ENCODE measurements around the gene ZNF747.
A peak's percentile ranks its signal among the peaks of the same experiment; 100 is the strongest.
"Not testable (repeated sequence)": the region's sequence is repeated elsewhere in the genome, so short reads cannot be mapped to it uniquely, and the experiment has no call there.

Gene ZNF747

DNA sequence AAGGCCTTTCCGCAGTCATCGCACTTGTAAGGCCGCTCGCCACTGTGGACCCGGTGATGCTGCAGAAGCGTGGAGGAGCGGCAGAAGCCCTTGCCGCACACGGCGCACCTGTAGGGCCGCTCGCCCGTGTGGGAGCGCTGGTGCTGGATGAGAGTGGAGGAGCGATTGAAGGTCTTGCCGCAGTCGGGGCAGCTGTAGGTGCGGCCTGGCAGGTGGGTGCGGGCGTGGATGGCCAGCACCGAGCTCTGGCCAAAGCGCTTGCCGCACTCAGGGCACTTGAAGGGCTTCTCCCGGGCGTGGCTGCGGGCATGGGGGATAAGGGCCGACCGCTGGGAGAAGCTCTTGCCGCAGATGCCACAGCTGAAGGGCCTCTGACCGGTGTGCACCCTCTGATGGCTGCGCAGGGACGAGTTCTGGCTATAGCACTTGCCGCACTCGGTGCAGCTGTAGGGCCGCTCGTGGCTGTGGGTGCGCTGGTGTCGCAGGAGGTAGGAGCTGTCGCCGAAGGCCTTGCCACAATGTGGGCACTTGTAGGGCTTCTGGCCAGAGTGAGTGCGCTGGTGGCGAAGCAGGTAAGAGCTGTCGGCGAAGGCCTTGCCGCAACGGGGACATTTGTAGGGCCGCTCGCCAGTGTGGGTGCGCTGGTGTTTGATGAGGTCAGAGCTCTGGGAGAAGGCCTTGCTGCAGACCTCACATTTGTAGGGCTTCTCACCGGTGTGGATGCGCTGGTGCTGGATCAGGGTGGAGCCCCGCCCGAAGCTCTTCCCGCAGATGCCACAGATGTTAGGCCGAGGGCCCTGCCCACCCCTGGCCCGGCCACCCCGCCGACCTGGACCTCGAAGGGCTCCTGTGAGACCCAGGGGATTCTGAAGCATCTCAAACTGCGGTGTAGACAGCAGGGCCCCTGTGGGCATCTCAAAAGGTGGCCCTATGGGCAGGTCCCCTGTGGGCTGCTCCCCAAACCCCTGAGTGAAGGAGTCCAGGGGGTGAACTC, 9.8 kb downstream of the ZNF747 start:
- ChIA-PET POLR2A (ENCODE audit: low non-redundant PET) (interaction anchor here (0.6 to 1.1 kb wide), 4 partner anchors 11 to 95 kb away, joined by 3 to 4 read pairs (median 4); partner anchors contain the start of gene DCTPP1), CTCF (interaction anchor here (0.6 to 0.8 kb wide), 4 partner anchors 12 to 115 kb away, joined by 4 read pairs; no protein-coding TSS in a partner anchor)
- TF ChIP-seq, protein P1, sequence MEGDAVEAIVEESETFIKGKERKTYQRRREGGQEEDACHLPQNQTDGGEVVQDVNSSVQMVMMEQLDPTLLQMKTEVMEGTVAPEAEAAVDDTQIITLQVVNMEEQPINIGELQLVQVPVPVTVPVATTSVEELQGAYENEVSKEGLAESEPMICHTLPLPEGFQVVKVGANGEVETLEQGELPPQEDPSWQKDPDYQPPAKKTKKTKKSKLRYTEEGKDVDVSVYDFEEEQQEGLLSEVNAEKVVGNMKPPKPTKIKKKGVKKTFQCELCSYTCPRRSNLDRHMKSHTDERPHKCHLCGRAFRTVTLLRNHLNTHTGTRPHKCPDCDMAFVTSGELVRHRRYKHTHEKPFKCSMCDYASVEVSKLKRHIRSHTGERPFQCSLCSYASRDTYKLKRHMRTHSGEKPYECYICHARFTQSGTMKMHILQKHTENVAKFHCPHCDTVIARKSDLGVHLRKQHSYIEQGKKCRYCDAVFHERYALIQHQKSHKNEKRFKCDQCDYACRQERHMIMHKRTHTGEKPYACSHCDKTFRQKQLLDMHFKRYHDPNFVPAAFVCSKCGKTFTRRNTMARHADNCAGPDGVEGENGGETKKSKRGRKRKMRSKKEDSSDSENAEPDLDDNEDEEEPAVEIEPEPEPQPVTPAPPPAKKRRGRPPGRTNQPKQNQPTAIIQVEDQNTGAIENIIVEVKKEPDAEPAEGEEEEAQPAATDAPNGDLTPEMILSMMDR (conservative IDR thresholded peaks at IDR 0.05; ENCODE audit: low read depth) = no peak
- H3K27ac ChIP-seq = peak overlapping the region; percentile 97
- DNase-seq (ENCODE audit: low spot score) = no peak

DNA sequence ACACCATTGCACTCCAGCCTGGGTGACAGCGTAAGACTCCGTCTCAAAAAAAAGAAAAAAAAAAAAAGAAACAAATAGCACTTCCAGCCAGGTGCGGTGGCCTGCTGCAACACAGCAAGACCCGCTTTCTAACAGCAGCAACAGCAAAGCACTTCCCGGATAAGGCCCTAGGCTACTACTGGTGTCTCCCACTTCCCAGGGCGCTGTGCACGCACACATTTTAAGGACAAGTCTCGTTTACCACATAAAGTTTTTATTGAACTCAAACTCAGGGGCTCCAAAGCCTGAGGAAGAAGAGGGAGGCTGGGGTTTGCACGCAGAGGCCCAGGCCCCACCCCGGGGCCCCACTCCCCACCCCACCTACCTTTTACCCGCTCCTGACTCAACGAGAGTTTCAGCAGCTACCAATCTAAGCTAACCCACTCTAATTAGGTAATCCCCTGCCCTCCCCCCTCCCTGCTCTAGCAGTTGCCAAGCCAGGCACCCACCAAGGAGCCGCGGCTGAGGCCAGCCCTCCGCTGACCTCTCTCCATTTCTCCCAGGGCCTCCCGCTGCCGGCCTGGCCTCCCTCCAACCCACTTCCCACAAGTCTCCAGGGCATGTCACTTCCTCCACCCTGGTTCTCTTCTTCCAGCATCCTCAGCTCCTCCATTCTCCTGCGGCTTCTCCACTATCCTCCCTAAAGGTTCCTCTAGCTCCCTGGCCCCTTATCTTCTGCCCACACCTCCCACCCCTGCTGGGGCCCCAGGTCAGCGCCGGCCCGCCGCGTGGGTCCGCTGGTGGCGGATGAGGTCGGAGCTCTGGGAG, 10.7 kb downstream of the ZNF747 start:
- TF ChIP-seq, protein P1 (conservative IDR thresholded peaks at IDR 0.05; ENCODE audit: low read depth) = no peak
- DNase-seq (ENCODE audit: low spot score) = no peak
- H3K27ac ChIP-seq = peak overlapping the region; percentile 97
- POLR2A ChIA-PET (ENCODE audit: low non-redundant PET) = interaction anchor here (0.8 kb wide), 1 partner anchor 12 kb away, joined by 4 read pairs; no protein-coding TSS in a partner anchor
- CTCF ChIA-PET = interaction anchor here (0.6 to 0.8 kb wide), 3 partner anchors 11 to 115 kb away, joined by 4 read pairs; no protein-coding TSS in a partner anchor

DNA sequence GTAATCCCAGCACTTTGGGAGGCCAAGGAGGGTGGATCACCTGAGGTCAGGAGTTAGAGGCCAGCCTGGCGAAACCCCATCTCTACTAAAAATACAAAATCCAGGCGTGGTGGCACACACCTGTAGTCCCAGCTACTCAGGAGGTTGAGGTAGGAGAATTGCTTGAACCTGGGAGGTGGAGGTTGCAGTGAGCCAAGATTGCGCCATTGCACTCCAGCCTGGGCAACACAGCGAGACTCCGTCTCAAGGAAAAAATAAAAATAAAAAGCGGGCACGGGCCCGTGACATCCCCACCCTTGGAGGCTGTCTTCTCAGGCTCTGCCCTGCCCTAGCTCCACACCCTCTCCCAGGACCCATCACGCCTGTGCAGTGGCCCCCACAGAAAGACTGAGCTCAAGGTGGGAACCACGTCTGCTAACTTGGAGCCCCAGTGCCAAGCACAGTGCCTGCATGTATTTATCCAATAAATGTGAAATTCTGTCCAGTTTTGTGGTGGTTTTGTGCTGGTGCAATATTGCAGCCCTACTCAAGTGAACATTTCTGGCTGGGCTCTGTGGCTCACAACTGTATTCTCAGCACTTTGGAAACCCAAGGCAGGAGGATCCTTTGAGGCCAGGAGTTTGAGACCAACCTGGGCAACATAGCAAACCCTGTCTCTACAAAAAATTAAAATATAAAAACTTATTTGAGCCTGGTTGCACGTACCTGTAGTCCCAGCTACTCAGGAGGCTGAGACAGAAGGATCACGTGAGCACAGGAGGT, 11.8 kb downstream of the ZNF747 start:
- peak overlapping the region; percentile 97 for H3K27ac ChIP-seq
- DNase-seq (ENCODE audit: low spot score); POLR2A ChIA-PET (ENCODE audit: low non-redundant PET): not testable (repeated sequence)
- CTCF ChIA-PET = interaction anchor here (0.7 kb wide), 1 partner anchor 369 kb away, joined by 4 read pairs; no protein-coding TSS in a partner anchor

DNA sequence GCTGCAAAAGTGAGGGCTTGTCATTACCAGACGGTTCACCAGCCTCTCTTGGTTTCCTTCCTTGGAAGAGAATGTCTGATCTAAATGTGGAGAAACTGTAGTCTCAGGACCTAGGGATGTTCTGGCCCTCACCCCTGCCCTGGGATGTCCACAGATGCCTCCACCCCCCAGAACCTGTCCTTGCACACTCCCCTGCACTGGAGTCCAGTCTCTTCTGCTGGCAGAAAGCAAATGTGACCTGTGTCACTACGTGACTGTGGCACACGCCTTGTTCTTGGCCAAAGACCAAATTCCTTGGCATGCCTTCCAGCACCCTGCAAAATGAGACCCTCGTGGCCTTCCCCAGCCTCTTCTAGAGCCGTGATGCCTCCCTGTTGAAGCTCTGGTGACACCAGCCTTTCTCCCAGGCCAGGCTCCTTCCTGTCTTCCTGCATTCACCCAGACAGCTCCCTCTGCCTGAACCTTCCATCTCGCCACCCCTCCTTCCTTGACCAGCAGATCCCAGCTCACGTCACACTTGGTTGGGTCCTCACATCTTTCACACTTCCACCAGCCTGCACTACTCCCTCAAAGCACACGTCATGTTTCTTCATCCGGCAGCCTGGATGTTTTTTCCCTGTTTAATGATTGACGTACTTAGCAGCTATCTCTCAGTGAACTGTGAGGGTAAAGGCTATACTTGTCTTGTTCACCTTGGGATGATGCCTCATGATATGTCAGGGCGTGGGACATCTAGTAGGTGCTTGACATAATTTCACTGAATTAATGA, 12.6 kb downstream of the ZNF747 start:
- CTCF ChIA-PET = interaction anchor here (0.7 kb wide), 1 partner anchor 92 kb away, joined by 3 read pairs; the partner anchor contains the start of gene DCTPP1
- DNase-seq (ENCODE audit: low spot score) = no peak
- TF ChIP-seq, protein P1 (conservative IDR thresholded peaks at IDR 0.05; ENCODE audit: low read depth) = no peak
- H3K27ac ChIP-seq = peak overlapping the region; percentile 97; the same call in 1 of the 2 replicates
- POLR2A ChIA-PET (ENCODE audit: low non-redundant PET) = no interaction called here

DNA sequence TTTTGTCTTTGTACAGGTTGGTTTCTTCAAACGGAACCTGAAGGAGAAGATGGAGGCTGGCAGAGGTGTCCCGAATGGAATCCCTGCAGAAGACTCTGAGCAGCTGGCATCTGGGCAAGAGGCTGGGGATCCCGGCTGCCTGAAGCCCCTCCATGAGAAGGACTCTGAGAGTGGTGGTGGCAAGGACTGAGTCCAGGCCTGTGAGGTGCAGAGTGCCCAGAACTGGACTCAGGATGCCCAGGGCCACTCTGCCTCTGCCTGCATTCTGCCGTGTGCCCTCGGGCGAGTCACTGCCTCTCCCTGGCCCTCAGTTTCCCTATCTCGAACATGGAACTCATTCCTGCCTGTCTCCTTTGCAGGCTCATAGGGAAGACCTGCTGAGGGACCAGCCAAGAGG, 13.2 kb downstream of the ZNF747 start:
- ChIA-PET CTCF (no interaction called here), POLR2A (ENCODE audit: low non-redundant PET) (interaction anchor here (0.7 kb wide), 1 partner anchor 22 kb away, joined by 3 read pairs; no protein-coding TSS in a partner anchor)
- 0 out of 2 replicates have a peak overlapping the region, but pooled peaks have one; percentile 97 for H3K27ac ChIP-seq
- TF ChIP-seq, protein P1 (conservative IDR thresholded peaks at IDR 0.05; ENCODE audit: low read depth) = no peak
- DNase-seq (ENCODE audit: low spot score) = no peak

Data from RWPE1 (cell line).